HG03354 (cell line): Measurements from ENCODE around the gene CAPN9.

Source experiments
- ATAC-seq: cut with Tn5 transposase; IDR thresholded peaks from one replicate; pipeline ENCODE4 v1.9.1; 2021; ENCODE audit warnings: mild to moderate bottlenecking; ENCODE audit not compliant: unreplicated experiment, poor library complexity, severe bottlenecking

Gene CAPN9

DNA sequence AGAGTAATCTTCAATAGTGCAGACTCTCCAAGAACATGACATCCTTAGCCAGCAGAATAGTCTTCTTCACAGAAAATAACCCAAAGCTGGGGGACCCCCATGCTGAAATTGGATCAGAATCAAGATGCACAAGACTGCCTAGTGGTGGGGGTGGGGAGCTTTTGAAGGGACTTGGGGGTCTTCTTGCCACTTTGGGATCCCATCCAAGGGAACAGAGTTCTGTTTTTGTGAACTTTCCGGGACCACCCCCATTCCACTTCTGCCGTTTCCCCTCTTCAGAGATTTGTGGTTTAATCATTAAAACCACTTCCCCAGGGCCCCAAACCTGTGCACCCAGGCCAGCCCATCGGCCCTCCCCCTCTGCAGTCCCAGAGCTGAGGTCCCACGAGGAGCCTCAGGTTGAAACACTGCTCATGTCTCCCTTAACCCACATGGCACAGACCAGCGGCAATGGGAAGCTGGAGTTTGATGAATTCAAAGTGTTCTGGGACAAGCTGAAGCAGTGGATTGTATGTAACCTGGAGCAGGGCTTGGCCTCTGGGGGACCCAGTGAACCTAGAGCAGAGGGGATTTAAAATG, 44.9 kb downstream of the CAPN9 start:
- ATAC-seq: no peak

DNA sequence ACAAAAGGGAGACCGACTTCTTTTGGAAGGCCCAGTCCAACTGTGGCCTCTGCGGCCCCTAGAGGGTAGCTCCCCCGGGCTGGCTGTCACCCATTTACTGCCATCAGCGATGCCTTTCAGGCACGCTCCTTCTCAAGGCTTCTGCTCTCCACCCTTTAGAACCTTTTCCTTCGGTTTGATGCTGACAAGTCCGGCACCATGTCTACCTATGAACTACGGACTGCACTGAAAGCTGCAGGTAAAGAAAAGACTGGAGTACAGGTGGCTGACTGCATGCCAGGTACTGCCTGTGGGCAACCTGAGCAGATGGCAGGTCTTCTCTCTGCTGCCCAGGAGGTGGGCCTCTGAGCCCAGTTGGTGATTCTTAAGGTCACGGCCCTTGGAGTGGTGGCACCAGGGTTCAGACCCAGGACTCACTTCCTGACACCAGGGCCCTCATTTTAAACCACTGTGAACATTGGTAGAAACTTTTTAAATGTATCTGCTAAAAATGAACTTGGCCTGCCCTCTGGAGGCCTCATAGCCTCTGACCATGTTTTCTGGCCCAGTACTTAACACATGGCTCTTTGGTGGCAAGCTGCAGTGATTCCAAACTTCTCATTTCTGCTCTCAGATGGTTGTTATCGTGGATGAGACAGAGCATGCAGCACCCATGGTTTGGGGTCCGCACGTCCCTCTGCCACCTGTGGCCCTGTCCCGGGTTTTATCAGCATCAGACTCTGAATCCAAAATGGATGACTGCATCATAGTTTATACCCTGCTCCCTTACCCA, 45.7 kb downstream of the CAPN9 start:
- ATAC-seq: no peak

DNA sequence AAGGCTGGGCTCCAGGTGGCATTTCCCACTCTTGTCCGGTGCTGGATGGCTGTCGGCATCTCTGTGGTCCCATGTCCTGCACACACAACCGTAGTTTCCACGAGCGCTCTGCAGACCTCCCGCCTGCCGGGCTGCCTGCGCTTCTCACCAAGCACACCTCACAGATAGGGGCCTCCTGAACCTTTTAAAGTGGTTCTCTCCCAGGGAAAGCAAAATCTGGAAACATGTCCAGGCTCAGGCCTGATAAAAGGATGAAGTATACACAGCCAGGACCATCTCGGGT, 46.2 kb downstream of the CAPN9 start:
- ATAC-seq: no peak

DNA sequence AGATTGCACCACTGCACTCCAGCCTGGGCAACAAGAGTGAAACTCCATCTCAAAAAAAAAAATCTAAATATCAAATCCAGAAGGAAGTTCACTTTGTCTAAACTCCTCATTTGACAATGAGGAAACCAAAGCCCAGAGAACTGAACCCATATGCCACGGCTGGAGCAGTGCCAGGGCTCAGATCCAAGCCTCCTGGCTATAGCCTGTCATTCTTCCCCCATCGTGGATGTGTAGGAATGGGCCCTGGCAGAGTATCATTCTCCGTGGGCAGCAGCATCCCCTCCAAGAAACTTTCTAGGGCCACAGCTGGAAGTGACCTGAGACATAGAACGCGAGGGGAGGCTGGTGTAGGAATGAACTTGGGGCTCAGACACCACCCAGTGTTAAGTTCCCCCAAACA, 47.2 kb downstream of the CAPN9 start:
- no peak for ATAC-seq

DNA sequence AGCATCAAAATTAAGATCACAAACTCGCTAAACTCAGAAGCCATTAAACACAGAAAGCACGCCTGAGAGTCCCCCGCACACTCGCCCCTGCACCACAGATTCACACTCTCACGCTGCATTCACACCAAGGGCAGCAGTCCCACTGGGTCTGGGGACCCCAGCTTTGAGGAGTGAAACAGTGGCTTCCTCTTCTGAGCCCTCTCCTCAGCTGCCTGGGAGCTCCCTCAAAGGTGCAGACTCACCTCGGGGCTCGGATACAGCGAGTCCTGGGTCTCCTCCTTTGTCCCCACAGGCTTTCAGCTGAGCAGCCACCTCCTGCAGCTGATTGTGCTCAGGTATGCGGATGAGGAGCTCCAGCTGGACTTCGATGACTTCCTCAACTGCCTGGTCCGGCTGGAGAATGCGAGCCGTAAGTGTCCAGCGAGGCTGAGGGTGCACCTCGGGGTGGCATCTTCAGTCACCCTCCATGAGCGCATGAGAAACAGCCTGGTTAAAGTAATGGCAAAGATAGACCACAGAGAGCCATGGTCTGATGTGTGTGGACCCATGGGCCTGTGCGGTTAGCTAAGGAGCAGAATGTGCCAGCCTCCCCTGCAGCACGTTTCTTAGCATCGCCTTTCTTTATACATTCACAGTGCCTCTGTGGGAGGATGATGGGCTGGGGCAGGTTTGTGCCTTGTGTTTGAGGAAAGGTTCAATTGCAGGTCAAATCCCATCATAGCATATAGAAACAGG, 47.9 kb downstream of the CAPN9 start:
- ATAC-seq: no peak

DNA sequence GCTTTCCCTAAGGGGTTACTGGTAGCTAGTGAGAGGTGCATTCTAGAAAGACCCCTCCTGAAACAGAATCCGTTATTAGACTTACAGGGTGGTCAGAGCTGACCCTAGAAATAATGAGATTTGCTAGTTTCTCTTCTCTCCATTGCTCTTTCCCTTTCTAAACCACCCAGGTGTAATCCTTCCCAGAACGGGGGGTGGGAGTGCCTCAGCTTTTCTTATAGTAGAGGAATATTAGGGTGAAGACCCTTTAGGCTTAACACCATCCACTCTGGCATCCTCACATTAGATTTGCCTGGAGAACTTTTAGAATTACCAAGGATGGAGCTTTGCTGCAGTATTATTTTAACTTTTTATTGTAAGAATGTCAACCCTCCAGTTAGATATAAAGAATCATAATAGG, 49.4 kb downstream of the CAPN9 start:
- ATAC-seq: no peak

DNA sequence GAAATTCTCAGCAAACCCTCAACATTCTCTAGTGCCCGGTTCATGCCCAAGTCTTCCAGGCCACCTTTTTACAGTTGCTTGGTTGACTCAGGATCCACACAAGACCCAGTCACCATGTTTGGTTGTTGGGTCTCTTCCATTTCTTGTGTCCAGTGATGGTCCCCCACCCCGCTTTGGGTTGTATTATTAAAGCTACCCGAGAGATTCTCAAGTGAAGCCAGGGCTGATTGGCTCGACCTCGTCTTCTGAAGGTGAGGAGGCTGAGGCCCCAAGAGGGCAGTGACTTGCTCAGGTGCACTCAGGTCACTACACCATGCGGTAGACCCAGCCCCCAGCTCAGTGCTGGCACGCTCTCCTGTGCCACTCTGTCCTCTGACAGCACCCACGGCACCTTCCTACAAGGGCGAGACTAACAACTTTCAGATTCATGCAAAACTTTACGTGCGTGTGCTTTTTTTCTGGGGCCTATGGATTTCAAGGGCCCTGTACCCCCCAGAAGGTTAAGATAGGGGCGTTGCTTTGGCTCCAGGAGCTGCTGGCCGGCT, 50.3 kb downstream of the CAPN9 start:
- ATAC-seq: no peak

DNA sequence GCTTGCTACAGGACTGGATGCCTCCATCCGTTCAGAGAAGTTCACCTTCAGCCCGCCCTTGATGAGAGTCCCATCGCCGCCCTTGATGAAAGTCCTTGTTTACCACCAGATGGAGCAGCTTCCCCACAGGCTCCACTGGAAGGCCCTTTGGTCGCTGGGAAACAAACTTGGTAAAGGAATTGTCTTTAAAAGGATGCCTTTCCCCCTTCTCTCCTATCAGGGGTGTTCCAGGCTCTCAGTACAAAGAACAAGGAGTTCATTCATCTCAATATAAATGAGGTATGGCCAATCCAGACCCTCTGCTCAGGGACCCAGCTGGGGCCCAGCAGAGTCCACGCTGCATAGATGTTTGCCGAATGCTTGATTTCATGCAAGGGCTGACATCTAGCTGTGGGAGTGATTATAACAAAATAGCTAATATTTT, 50.8 kb downstream of the CAPN9 start:
- ATAC-seq: no peak

DNA sequence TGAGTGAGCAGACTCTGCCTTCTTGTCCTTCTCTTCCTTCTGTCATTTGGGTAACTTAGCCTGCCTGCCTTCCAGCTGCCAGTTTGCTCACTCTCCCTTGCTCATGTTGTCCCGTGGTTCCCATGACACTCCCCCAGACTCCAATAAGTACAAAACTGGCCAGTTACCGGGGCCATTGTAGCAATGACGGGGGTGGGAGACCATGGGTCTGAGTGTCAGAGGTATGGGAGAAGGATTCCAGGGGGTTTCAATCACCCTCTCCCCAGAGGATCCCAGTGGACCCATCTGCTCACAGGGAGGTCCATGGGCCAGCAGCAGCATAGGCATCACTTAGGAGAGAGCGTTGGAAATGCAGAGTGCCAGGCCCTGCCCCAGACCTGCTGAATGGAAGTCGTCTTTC, 51.3 kb downstream of the CAPN9 start:
- ATAC-seq: no peak

DNA sequence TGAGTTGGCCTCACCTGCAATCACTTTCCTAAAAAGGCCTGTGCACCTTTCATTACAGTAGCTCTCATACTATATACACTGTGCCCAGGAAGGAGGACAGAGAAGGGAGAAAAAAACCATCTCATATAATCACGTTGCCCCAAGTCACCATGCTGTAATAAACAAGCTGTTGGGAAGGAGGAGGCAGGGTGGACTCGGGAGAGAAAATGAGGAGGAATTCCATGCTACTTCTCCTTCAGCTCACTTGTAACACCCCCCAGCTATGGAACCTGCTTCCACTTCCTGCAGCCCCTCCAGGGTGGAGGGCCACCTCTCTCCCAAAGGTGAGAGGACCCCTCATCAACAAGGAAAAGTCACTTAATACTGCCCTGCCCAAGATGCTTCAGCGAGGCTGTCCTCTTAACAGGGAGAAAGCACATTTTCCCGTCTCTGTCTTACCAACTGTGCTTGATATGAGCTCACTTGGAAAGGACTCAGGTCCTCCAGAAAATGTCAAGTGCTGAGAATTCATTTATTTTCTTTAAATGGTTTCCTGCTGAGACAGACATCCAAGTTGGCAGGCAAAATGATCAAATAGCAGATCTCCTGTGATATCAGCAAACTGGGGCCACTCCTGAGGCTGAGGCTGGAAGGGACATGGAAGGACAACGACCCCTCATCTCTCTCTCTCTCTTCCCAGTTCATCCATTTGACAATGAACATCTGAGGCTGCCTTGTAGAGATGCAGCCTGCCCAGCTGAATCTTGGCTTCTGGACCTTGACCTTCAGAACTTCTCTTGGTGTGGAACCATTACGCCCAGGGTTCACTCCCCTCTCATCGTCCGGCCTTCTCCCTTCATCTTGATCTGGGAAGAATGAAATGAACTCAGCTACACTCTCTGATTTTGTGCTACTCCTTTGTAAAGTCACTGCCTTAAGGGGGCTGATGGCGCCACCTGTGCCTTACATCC, 54.0 kb downstream of the CAPN9 start:
- no peak for ATAC-seq

DNA sequence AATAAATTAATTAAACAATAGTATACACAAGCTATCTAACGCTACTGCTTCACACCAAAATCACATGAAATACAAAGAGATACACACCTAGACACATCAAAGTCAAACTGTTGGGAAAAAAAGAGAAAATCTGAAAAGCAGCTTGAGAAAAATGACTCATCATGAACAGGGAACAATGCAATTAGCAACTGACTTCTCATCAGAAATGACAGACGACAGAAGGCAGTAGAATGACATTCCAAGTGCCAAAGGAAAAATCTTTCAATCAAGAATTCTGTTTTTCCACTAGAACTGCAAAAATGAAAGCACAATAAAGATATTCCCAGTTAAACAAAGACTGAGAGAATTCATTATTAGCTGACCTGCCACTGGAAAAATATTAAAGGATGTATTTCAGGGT, 57.2 kb downstream of the CAPN9 start:
- ATAC-seq: no peak

DNA sequence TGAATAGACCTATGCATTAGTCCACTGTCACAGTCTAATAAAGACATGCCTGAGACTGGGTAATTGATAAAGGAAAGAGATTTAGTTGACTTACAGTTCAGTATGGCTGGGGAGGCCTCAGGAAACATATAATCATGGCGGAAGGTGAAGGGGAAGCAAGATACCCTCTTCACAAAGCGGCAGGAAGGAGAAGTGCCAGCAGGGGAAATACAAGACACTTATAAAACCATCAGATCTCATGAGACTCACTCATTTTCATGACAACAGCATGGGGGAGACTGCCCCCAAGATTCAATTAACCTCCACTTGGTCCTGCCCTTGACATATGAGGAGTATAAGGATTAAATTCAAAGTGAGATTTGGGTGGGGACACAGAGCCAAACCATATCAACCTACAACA, 59.4 kb downstream of the CAPN9 start:
- no peak for ATAC-seq

DNA sequence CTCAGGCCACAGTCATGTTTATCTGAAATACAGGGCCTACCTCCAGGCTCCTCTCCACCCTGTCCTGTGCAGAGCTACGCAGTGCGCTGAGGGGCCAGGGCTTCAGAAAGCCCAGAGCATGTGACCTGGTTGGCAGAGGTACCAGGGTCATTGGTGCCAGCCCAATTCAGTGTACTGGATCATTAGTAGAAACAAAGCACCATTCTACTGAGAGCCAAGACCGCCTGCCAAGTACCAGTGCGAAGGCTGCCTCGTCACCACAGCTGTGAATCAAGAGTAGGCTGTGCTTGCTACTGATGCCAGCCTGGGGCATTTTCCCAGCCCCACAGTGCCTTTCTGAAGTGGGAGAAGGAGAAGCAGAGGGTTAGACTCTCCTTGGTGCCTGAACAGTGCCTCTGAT, 59.8 kb downstream of the CAPN9 start:
- no peak for ATAC-seq

DNA sequence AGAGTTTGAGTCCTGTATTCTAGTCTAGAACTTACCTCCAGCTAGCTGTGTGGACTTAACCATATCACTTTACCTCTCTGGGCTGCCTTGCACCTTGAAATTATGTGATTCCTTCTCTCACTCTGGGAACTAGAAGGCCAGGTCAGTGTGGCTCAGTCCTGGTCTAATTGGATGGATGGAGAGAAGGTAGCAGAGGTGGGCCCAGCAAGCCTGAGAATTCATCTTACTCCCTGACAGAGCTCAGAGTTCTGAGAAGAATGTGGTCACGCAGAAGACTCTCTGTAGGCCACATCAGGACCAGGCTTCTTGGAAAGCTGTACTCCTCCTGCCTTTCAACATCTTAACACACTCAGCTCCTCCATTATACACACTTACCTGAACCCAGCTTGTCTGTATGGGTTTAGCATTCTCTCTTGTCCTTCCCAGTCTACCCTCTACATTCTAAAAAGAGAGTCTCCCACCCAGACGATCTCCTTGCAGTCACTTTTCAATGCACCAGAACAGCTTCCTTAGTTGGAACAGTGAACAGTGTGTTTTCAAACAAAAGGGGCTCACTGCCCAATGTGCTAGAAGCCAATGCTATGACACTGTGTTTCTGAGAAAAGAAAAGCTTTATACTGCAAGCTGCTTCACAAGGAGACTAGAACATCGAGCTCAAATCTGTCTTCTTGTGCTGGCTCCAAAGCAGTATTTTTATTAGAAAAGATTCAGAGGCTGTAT, 60.5 kb downstream of the CAPN9 start:
- no peak for ATAC-seq

DNA sequence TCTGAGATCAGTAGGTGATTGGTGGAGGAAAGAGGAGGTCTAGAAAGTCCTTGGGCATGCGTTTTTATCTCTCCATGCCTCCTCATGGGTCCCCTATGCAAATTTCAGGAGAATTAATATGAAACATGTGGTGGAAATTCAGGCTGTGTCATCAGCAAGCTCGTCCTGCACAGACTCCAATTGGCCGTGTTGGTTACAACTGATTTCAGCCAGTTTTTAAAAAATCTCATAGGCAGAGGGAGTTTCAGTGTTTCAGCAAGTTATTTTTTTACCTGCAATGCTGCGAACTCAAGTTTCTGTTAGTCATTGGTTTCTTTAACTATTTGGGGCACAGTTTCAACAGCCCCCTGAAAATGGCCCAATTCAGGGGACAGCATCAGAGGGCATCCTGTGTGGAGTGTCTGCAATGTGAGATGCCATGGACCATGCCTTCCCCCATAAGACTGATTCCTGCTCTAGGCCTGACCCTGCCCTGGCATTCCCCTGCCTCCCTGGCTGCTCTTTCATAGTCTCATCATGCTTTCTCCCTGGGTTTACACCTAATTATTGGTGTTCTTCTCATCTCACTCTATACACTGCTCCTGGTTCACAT, 61.2 kb downstream of the CAPN9 start:
- ATAC-seq: no peak

DNA sequence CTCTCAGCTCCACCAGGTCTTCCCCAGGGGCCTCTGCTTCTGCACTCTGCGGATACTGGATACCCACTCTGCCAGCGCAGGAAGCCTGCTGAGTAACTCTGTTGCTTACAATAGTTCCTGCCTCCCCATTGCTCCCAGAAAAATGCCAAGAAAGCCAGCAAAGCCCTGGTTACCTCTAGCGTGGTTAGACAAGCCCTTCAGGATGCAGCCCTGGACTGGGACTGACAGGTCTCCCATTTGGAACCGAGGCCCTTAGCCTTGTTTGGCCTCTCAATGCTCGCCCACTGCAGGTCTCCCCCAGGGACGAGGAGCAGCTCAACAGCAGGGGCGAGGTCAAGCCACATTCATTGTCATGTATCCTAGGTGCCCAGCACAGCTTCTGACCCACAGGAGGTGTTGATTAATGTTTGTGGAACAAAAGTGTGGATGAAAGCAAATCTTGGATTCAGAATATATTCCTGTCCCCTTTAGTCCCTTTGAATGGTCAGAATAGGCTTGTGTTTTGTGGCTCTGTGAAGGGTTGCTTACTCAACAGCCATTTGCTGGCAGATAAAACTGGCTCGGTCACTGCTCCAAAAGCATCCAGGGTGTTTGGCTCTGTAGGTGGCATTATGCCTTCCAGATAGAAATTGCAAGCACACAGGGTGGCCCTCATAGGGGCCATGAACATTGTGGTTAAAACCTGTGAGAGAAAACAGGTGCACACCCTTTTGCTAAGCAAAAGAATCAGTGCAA, 62.2 kb downstream of the CAPN9 start:
- no peak for ATAC-seq

DNA sequence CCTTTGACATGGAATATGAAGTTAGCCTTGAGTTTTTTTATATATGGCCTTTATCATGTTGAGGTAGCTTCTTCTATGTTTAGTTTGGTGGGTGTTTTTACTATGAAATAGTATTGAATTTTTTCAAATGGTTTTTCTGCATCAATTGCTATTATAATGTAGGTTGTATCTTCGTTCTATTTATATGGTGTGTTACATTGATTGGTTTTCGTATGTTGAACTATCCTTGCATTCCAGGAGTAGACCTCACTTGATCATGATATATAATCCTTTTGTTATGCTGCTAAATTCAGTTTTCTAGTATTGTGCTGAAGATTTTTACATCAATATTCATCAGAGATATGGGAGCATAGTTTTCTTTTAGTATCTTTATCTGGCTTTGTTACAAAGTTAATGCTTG, 65.4 kb downstream of the CAPN9 start:
- no peak for ATAC-seq

DNA sequence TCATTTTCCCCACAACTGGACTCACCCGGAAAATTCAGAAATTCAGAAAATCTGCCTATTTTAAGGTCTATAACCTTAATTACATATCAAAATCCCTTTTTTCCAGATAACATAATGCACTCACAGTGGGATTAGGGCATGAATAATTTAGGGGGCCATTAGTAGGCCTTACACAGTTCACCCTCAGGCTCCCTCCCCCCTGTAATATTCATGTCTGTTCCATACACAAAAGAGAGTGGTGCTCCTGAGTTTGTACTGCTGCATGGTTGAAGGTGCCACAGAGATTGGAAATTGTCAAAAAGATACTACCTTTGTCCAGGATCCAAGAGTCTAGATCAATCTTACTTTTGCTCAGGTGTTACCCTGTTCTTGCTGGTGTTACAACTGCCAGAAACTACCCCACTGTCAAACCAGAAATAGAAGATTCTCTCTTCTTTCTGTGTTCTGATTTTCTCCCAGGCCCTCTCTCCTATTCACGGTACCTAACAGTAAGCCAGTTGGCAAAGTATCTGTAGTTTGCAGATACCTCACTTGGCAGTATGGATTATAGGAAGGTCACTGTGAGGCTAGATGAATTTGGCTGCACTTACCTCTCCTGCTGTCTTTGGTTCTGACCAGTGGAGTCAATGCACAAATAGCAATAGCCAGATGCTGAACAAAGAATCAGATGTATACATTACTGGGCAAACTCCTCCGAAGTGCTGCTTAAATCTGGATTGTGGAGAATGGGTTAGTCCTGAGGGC, 67.9 kb downstream of the CAPN9 start:
- no peak for ATAC-seq
